Skeletal muscle satellite cell (primary cell): ENCODE data around the gene AVEN.
A peak's percentile ranks its signal among the peaks of the same experiment; 100 is the strongest.

Source experiments
- H3K27me3 ChIP-seq: 2 replicates; pipeline ENCODE4 v1.7.0; 2013; ENCODE audit warnings: low read length; ENCODE audit not compliant: control insufficient read depth, insufficient read depth
- H3K36me3 ChIP-seq: 2 replicates; pipeline ENCODE4 v1.7.0; 2013; ENCODE audit warnings: mild to moderate bottlenecking, control low read depth, low read length; ENCODE audit not compliant: insufficient read depth
- H3K4me1 ChIP-seq: 2 replicates; pipeline ENCODE4 v1.7.0; 2013; ENCODE audit warnings: low read length; ENCODE audit not compliant: control insufficient read depth, insufficient read depth
- H3K4me2 ChIP-seq: 2 replicates; pipeline ENCODE4 v1.7.0; 2013; ENCODE audit warnings: mild to moderate bottlenecking, low read length
- H3K4me3 ChIP-seq: 2 replicates; pipeline ENCODE4 v1.7.0; 2013; ENCODE audit warnings: low read length
- H3K9ac ChIP-seq: 2 replicates; pipeline ENCODE4 v1.7.0; 2013; ENCODE audit warnings: mild to moderate bottlenecking, low read depth, low read length, moderate library complexity
- H3K9me3 ChIP-seq: replicated peaks from 2 replicates; pipeline ENCODE4 v1.7.0; 2013; ENCODE audit warnings: mild to moderate bottlenecking, control low read depth, low read length

AVEN gene

DNA sequence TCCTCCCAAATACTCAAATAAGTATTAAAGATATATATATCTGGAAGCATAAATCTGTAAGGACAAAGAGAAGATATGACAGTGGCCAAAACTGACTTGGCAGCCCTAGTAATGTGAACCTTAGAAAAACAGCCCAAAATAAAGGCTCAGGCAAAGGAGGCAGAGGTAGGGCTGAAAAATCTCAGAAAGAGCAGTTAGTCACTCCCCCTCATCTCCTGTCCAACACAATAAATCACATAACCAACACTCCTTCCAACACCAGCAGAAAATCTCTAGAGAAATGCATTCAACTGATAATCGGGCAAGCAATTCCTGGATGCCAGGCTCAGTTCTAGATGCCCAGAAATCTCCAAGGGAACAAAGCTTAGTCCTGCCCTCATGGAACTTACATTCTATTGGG is 92.9 kb downstream of the AVEN start:
- no peak overlapping the region for H3K4me2 ChIP-seq
- H3K9ac ChIP-seq: no peak overlapping the region
- no peak overlapping the region for H3K4me3 ChIP-seq
- H3K4me1 ChIP-seq: no peaks in the 10 kb centered on the region
- H3K27me3 ChIP-seq: no peaks in the 10 kb centered on the region
- no peaks in the 10 kb centered on the region for H3K9me3 ChIP-seq
- no peaks in the 10 kb centered on the region for H3K36me3 ChIP-seq

DNA sequence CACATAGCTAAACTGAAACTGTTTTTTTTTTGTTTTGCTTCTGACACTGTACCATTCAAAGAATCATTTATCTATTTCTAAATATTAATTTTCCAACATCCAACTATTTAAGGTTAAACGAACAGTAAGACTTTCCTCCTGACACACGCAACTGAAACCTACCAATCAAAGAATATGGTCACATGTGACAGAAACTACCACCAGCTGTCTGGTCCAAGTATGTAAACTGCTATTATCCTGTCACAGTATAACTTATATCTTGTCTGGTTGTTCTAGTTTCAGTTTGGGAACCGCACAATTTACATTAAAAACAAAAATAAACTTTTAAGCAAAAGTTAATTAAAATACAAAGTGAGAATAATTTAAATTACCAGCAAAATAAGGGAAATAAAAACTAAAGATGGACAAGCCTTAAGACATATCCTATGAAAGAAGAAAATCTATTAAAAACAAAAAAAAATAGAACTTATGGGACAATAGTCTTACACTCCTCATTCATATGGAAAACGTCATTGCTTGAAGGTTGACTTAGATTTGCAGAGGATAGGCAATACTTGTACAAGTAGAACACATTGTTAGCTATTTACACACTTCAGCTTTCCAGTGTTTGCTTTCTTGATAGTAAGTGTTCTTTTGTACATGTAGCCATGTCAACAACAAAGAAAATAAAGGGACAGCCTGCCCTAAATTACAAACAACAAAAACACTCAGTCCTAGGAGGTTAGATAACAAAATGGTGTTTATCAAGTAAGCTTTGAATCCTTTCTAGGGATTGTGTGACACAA is 97.5 kb downstream of the AVEN start:
- Histone ChIP-seq H3K9me3 (no peaks in the 10 kb centered on the region), H3K4me2 (no peak overlapping the region), H3K9ac (no peak overlapping the region), H3K4me1 (no peaks in the 10 kb centered on the region), H3K4me3 (no peak overlapping the region), H3K36me3 (no peaks in the 10 kb centered on the region), H3K27me3 (no peaks in the 10 kb centered on the region)

DNA sequence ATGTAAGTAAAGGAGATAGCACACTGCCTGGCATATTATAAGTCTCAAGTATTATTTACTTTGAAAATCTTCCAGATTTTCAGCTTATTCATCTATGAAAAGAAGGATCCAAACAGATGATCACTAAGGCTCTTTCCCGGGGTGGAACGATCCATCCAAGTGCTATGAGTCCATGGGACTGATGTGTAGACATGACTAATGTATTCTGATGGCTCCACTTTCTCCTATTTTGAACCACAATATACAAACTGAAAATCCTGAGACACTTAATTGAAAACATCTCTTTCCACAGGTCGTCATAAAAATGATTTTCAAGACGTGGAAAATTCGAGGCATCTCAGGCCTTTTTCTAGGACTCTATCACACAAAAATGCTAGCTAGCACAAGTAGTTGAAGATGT is 104.1 kb downstream of the AVEN start:
- H3K9me3 ChIP-seq: no peaks in the 10 kb centered on the region
- no peaks in the 10 kb centered on the region for H3K27me3 ChIP-seq
- H3K4me1 ChIP-seq: peaks cover 7% of the 10 kb centered on the region
- no peak overlapping the region for H3K9ac ChIP-seq
- H3K36me3 ChIP-seq: no peaks in the 10 kb centered on the region
- H3K4me3 ChIP-seq: no peak overlapping the region
- no peak overlapping the region for H3K4me2 ChIP-seq

DNA sequence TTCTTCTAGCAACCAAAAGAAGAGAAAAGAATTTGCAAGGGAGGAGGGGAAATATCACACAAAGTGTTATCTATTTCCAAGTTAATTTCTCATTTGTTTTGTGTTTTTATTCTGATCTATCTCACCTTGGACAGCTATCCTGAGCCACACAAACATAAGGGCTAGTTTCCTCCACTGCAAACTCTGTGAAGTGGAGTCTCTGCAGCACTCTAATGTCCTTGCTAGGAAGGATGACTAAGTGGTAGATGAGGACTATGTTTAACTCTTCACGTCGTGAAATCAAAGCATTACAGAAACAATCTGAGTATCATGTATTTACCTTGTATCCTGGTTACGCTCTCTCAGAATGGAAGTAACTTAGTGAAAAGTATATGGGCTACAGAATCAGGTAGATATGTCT is 104.6 kb downstream of the AVEN start:
- H3K27me3 ChIP-seq: no peaks in the 10 kb centered on the region
- no peak overlapping the region for H3K4me3 ChIP-seq
- no peaks in the 10 kb centered on the region for H3K9me3 ChIP-seq
- H3K9ac ChIP-seq: no peak overlapping the region
- H3K36me3 ChIP-seq: no peaks in the 10 kb centered on the region
- H3K4me1 ChIP-seq: peaks cover 7% of the 10 kb centered on the region
- no peak overlapping the region for H3K4me2 ChIP-seq

DNA sequence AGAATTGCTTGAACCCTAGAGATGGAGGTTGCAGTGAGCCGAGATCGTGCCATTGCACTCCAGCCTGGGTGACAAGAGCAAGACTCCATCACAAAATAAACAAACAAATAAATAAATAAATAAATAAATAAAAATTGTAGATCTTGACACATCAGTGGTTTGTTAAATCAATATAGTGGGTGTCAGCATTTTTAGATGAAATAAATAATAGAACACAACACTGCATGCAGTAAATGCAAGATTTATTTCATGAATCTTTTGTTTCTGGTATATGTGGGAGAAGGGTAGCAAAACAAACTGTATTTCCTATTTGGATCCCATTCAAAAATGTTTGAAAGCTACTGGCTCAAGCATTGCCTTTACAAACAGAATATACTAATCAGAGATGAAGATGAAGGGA is 106.3 kb downstream of the AVEN start:
- Histone ChIP-seq H3K9ac (no peak overlapping the region), H3K9me3 (no peaks in the 10 kb centered on the region), H3K4me1 (peaks cover 7% of the 10 kb centered on the region), H3K36me3 (no peaks in the 10 kb centered on the region), H3K4me2 (no peak overlapping the region), H3K27me3 (no peaks in the 10 kb centered on the region), H3K4me3 (no peak overlapping the region)

DNA sequence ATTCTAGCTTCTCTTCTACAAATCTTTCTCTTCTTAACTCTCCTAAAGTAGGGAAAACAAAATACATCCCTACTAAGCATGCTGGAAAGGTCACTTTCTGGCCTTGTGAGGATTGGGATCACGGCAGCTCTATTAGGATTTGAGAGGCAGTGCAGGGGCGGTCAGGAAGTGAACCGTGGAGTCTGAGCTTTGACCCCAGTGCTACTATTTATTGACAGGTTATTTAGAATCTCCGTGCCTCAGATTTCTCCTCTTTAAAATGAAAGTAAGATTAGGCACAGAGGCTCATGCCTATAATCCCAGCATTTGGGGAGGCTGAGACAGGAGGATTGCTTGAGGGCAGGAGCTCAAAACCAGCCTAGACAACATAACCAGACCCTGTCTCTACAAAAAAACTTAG is 112.7 kb downstream of the AVEN start:
- Histone ChIP-seq H3K27me3 (no peaks in the 10 kb centered on the region), H3K4me1 (no peaks in the 10 kb centered on the region), H3K4me2 (no peak overlapping the region), H3K4me3 (no peak overlapping the region), H3K9ac (no peak overlapping the region), H3K36me3 (no peaks in the 10 kb centered on the region), H3K9me3 (no peaks in the 10 kb centered on the region)

DNA sequence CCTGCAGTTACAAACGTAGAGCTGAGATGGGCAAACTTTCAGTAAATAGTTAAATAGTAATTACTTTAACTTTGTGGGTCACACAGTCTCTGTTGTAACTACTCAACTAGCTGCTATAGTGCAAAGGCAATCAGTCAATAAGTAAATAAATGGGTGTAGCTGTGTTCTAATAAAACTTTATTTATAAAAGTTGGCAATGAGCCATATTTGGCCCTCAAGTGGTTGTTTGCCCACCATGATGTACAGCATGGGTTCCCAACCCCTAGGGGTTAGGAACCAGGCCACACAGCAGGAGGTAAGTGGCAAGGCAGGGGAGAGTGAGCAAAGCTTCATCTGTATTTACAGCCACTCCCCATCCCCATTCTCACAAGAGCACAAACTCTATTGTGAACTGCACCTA is 115.6 kb downstream of the AVEN start:
- Histone ChIP-seq H3K4me1 (no peaks in the 10 kb centered on the region), H3K36me3 (no peaks in the 10 kb centered on the region), H3K27me3 (no peaks in the 10 kb centered on the region), H3K4me3 (no peak overlapping the region), H3K4me2 (no peak overlapping the region), H3K9me3 (no peaks in the 10 kb centered on the region), H3K9ac (no peak overlapping the region)

DNA sequence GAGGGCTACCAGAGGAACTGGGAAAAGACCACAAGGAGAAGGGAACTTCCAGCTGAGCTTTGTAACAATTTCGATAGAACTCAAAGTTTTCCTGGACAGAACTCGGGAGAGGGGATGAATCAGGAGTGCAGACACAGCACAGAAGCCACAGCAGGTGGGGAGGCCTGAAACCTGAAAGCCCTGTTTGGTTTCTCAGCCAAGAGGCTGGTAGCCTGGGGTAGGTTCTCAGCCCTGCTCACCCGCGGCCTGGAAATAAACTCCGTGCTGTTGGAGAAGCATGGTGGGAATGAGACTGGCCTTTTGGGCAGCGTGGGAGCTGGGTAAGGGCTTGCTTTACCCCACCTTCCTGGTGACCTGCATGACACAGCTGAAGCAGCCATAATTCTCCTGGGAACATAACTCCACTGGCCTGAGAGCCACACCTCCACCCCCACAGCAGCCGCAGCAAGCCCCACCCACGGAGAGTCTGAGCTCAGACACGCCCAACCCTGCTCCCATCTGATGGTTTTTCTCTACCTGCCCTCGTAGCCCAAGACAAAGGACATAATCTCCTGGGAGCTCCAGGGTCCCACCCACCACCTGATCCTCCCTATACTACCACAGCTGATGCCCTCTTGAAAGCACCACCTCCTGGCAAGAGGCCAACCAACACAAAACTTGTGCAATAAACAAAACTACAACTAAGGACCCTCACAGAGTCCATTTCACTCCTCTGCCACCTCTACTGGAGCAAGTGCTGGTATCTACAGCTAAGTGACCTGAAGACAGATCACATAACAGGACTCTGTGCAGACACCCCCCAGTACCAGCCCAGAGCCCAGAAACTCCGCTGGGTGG is 123.2 kb downstream of the AVEN start:
- Histone ChIP-seq H3K36me3 (no peaks in the 10 kb centered on the region), H3K4me2 (no peak overlapping the region), H3K9ac (no peak overlapping the region), H3K4me1 (peaks cover 11% of the 10 kb centered on the region), H3K27me3 (no peaks in the 10 kb centered on the region), H3K9me3 (no peaks in the 10 kb centered on the region), H3K4me3 (no peak overlapping the region)

DNA sequence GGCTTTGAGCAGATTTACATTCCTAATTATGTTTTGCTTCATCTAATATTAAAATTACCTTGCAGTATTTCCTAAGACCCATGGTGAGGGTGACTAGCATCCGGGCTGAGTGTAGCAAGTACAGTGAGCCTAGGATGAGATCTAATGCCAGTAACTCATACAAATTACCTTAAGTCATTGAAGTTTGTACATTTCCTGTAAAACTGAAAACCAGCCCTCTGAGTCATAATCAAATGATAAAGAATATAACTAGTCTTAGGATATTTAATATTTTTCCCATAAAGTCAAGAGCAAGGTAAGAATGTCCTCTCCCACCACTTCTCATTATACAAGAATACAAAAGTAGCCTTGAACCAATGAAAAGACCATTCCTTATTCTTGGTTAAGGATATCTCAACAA is 125.5 kb downstream of the AVEN start:
- H3K4me2 ChIP-seq: no peak overlapping the region
- H3K4me3 ChIP-seq: no peak overlapping the region
- H3K9ac ChIP-seq: no peak overlapping the region
- no peaks in the 10 kb centered on the region for H3K27me3 ChIP-seq
- H3K9me3 ChIP-seq: no peaks in the 10 kb centered on the region
- no peaks in the 10 kb centered on the region for H3K36me3 ChIP-seq
- H3K4me1 ChIP-seq: peaks cover 26% of the 10 kb centered on the region

DNA sequence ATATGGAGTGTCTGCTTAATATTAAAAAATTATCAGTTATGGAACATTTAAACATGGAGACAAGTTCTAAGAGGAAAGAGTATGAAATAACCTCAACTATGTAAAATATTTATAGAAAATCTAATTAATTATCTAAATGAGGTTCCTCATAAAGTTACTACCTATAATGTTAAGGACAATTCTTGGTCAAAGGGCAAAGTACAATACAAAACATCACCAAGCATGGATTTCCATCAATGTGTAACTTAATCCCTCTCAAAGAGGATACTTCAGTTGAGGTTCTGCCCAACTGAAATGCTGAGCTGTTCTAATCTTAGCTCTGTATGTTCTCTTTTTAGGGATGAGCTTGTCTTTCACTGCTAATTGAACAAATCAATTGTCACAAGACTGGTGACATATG is 126.7 kb downstream of the AVEN start:
- Histone ChIP-seq H3K9me3 (no peaks in the 10 kb centered on the region), H3K36me3 (no peaks in the 10 kb centered on the region)

DNA sequence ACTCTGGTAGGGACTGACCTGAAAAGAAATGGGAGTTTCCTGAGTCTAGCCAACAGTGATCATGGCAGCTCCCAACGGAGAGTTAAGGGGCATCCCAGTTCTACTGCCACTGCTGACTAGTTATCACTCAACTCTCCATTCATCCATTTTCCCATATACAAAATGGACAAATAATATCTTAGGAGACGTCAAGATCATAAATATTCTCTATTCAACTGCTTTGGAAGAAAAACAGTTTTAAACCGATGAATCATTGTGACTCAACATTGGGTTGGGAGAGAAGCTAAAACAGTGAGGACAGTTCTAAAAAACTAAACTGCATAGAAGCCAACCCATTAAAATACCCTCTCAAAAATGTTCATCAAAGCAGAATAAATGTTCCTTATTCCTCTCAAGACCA is 128.3 kb downstream of the AVEN start:
- Histone ChIP-seq H3K27me3 (no peaks in the 10 kb centered on the region), H3K9me3 (no peaks in the 10 kb centered on the region), H3K4me3 (peak overlapping the region; percentile 48), H3K9ac (peak overlapping the region; percentile 22), H3K4me1 (peaks cover 35% of the 10 kb centered on the region), H3K4me2 (peak overlapping the region; percentile 77), H3K36me3 (no peaks in the 10 kb centered on the region)

More for the DNA sequence above, 126.7 kb downstream of the AVEN start:
- no peak overlapping the region for H3K9ac ChIP-seq
- no peaks in the 10 kb centered on the region for H3K27me3 ChIP-seq
- H3K4me1 ChIP-seq: peaks cover 35% of the 10 kb centered on the region
- H3K4me2 ChIP-seq: no peak overlapping the region
- no peak overlapping the region for H3K4me3 ChIP-seq
